Measurements from ENCODE around the gene CLIC4.
"Not testable (repeated sequence)": the region's sequence is repeated elsewhere in the genome, so short reads cannot be mapped to it uniquely, and the experiment has no call there.

CLIC4 gene

DNA sequence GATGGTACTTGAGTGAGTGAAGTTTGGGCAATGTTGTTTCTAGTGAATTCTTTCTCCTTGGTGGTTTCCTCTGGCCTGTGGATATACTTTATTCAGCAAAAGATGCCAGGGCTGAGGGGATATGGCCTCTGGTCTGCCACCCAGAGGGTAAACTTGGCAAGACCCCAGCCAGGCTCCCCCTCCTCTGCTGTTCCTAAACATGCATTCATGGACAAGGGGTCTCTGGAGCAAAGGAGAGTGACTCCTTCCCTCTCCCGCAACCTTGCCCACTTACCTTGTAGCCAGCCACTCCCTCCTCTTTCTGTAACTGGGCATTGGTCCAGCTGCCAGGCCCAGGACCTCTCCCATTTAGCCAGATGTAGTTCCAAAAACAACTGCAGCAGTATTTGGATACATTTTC is 141.0 kb downstream of the CLIC4 start:
- no peak for DNase-seq

DNA sequence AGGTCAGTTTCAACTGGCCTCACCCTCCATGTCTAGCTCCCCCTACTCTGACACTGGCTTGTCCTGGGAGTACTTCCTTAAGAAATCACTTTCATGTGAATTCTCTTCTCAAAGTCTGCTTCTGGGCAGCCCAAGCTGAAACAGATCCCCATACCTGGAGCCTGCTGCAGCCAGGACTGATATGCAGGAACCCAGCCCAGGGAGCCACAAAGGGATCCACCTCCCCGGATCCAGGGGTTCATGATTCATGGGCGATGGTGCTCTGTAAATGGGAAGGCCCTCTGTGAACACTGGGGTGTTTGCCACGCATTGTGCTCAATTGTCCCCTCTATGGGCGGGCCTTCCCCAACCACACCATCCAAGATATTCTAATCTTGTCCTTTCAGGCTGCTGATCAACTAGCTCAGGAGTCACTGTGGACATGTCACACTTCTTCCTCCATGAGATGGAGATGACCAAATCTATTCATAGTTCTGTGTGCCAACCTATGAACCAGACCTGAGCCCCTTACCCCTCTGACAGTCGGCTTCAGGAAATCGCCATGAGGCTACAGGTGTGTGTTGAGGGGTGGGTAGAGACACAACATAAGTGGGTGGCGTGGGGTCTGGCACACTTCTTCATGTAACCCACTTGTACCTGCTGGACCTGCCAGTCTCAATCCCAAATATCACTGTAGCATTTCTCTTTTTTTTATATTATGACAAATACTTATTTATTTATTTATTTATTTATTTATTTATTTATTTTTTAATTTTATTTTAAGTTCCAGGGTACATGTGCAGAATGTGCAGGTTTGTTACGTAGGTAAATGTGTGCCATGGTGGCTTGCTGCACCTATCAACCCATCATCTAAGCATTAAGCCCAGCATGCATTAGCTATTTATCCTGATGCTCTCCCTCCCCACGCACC is 143.1 kb downstream of the CLIC4 start:
- DNase-seq = no peak

DNA sequence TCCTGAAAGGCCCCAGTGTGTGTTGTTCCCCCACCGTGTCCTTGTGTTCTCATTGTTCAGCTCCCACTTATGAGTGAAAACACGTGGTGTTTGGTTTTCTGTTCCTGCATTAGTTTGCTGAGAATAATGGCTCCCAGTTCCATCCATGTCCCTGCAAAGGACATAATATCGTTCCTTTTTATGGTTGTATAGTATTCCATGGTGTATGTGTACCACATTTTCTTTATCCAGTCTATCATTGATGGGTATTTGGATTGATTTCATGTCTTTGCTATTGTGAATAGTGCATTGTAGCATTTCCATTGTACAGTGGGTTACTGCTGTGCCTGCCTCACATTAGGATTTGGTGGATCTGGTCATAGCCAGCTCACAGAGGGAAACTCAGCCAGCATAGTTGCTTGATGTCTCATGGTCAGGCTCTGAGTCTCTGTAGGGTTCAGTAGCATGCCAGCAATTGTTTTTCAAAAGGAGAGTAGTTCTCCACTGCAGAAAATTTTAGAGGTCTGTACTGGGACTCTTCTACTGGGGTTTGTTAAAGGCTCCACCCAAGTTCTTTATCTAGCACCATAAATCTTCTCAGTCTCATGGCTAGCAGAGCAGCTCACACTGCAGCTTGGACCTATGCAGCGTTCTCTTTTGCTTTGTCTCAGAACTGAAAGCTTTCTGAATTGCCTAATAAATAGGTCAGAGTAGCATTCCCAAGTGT is 143.9 kb downstream of the CLIC4 start:
- no peak for DNase-seq

DNA sequence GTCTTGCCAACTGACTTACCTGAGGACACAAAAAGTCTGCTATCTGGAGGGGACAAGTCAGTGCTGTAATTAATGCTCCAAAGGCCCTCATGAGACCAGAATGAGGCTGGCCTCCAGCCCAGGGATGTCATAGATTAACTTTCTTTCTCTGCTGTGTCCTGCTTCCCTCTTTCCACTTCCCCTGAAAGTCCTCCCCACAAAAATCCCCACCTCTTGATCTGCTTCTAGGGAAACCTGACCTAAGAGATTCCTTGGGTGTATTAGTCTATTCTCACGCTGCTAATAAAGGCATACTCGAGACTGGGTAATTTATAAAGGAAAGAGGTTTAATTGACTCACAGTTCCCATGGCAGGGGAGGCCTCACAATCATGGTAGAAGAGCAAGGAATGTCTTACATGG is 145.6 kb downstream of the CLIC4 start:
- DNase-seq = no peak

GRCh38 chr1:24891367-24891766 is 146.1 kb downstream of the CLIC4 start:
- not testable (repeated sequence) for DNase-seq

DNA sequence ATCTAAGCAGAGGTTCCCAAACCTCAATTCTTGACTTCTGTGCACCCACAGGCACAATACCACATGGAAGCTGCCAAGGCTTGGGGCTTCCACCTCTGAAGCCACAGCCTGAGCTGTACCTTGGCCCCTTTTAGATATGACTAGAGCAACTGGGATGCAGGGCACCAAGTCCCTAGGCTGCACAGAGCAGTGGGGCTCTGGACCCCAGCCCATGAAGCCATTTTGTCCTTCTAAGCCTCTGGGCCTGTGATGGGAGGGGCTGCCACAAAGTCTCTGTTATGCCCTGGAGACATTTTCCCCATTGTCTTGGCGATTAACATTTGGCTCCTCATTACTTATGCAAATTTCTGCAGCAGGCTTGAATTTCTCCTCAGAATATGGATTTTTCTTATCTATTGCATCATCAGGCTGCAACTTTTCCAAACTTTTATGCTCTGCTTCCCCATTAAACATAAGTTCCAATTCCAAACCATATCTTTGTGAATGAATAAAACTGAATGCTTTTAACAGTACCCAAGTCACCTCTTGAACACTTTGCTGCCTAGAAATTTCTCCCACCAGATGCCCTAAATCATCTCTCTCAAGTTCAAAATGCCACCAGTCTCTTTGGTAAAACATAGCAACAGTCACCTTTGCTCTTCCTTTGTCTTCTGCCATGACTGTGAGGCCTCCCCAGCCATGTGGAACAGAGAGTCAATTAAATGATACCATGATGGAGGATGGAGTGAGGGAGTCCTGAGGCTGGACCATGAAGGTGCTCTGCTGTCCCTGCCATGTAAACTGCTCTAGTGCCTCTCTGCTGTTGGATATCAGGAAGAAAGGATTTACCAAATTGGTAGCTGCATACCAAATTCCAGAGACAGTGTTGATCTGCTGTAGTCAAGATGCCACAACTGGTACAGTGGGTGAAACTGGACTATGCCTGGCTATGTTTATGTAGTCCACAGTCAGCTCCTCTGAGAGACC is 147.2 kb downstream of the CLIC4 start:
- no peak for DNase-seq

DNA sequence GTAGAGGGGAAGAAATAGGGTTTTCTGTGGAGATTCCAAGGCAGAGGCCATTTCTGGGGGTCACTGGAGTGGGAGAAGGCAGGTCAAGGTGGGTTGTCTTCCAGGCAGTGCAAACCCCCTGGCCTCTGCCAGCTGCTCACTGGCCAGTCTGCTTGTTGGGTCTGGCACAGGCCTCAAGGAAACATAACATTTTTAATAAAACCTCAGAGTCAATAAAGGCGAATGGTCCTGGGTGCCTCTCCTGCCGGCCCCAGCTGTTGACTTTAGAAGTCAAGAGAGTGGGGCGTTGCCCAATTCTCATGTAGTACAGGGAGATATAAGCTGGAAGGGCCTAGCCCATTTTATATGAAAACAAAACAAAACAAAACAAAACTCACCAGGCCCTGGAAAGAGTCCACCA is 148.2 kb downstream of the CLIC4 start:
- no peak for DNase-seq
